HL-60/S4 (cell line): ENCODE data around the gene HECTD1.
"Not testable (repeated sequence)": the region's sequence is repeated elsewhere in the genome, so short reads cannot be mapped to it uniquely, and the experiment has no call there.

Experiments
- in situ Hi-C: fragments of 300-500 bp; cut with MboI; formaldehyde crosslinking; loops from 2 replicates; pipeline ENCODE4 v1.14.3; 2022; ENCODE audit warnings: low sequenced_read_pairs

HECTD1 gene

GRCh38 chr14:31196839-31197492 is 10.6 kb downstream of the HECTD1 start:
- in situ Hi-C loops: no loop called here

GRCh38 chr14:31194661-31195060 is 12.9 kb downstream of the HECTD1 start:
- in situ Hi-C loops: no loop called here

GRCh38 chr14:31194095-31194494 is 13.5 kb downstream of the HECTD1 start:
- in situ Hi-C loops: no loop called here

GRCh38 chr14:31192544-31192943 is 15.0 kb downstream of the HECTD1 start:
- in situ Hi-C loops: not testable (repeated sequence)

GRCh38 chr14:31190717-31191263 is 16.8 kb downstream of the HECTD1 start:
- in situ Hi-C loops: no loop called here

GRCh38 chr14:31190219-31190603 is 17.4 kb downstream of the HECTD1 start:
- in situ Hi-C loops: no loop called here

GRCh38 chr14:31189346-31190218 is 18.0 kb downstream of the HECTD1 start:
- in situ Hi-C loops: no loop called here

- in situ Hi-C loops: no loop called here
Observed at GRCh38 chr14:31188744-31189143, 18.8 kb downstream of the HECTD1 start.

GRCh38 chr14:31182016-31182415 is 25.6 kb downstream of the HECTD1 start:
- in situ Hi-C loops: not testable (repeated sequence)

GRCh38 chr14:31181271-31181670 is 26.3 kb downstream of the HECTD1 start:
- in situ Hi-C loops: no loop called here

GRCh38 chr14:31180299-31181051 is 27.1 kb downstream of the HECTD1 start:
- in situ Hi-C loops: no loop called here

- in situ Hi-C loops: no loop called here
Observed at GRCh38 chr14:31174433-31174832, 33.2 kb downstream of the HECTD1 start.

GRCh38 chr14:31173120-31173837 is 34.3 kb downstream of the HECTD1 start:
- in situ Hi-C loops: no loop called here

GRCh38 chr14:31172084-31172483 is 35.5 kb downstream of the HECTD1 start:
- in situ Hi-C loops: no loop called here

- in situ Hi-C loops: no loop called here
Observed at GRCh38 chr14:31170411-31170810, 37.2 kb downstream of the HECTD1 start.

- in situ Hi-C loops: no loop called here
Observed at GRCh38 chr14:31169877-31170276, 37.7 kb downstream of the HECTD1 start.

- in situ Hi-C loops: no loop called here
Observed at GRCh38 chr14:31167032-31167431, 40.6 kb downstream of the HECTD1 start.

GRCh38 chr14:31166271-31166561 is 41.4 kb downstream of the HECTD1 start:
- in situ Hi-C loops: no loop called here

- in situ Hi-C loops: no loop called here
Observed at GRCh38 chr14:31164115-31164514, 43.5 kb downstream of the HECTD1 start.

GRCh38 chr14:31162910-31163649 is 44.5 kb downstream of the HECTD1 start:
- in situ Hi-C loops: no loop called here
